ENCODE data around the gene SOD1. TPM values are rescaled to one million over a fixed set of nuclear protein-coding genes. Genes with fewer than 3 reads are reported as not detected.
A peak's percentile ranks its signal among the peaks of the same experiment; 100 is the strongest.

The SOD1 gene
- total RNA-seq, 6 donors from 2014 or later, result 35.6 to 158 (median 128) TPM

DNA sequence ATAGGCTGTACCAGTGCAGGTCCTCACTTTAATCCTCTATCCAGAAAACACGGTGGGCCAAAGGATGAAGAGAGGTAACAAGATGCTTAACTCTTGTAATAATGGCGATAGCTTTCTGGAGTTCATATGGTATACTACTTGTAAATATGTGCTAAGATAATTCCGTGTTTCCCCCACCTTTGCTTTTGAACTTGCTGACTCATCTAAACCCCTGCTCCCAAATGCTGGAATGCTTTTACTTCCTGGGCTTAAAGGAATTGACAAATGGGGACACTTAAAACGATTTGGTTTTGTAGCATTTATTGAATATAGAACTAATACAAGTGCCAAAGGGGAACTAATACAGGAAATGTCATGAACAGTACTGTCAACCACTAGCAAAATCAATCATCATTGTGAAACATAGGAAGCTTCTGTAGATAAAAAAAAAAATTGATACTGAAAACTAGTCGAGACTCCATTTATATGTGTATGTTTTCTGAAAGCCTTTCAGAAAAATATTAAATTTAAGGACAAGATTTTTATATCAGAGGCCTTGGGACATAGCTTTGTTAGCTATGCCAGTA is 7.0 kb downstream of the SOD1 start:
- no peaks in the 10 kb centered on the region for H3K27me3 ChIP-seq
- TF ChIP-seq POLR2A (IDR thresholded peaks at IDR 0.05) (no peak), EP300 (IDR thresholded peaks at IDR 0.05) (no peak), POLR2AphosphoS5 (IDR thresholded peaks at IDR 0.05) (no peak)
- TF ChIP-seq, protein P1, sequence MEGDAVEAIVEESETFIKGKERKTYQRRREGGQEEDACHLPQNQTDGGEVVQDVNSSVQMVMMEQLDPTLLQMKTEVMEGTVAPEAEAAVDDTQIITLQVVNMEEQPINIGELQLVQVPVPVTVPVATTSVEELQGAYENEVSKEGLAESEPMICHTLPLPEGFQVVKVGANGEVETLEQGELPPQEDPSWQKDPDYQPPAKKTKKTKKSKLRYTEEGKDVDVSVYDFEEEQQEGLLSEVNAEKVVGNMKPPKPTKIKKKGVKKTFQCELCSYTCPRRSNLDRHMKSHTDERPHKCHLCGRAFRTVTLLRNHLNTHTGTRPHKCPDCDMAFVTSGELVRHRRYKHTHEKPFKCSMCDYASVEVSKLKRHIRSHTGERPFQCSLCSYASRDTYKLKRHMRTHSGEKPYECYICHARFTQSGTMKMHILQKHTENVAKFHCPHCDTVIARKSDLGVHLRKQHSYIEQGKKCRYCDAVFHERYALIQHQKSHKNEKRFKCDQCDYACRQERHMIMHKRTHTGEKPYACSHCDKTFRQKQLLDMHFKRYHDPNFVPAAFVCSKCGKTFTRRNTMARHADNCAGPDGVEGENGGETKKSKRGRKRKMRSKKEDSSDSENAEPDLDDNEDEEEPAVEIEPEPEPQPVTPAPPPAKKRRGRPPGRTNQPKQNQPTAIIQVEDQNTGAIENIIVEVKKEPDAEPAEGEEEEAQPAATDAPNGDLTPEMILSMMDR (IDR thresholded peaks at IDR 0.05), result no peak
- H3K4me1 ChIP-seq, result peaks cover 1 to 19% (median 7%) of the 10 kb centered on the region in 4 donors
- H3K36me3 ChIP-seq, result peaks cover 0 to 71% (median 12%) of the 10 kb centered on the region in 4 donors
- H3K9me3 ChIP-seq, result no peaks in the 10 kb centered on the region
- no peak overlapping the region for H3K4me3 ChIP-seq
- WGBS, 2 donors, result 64 to 66% methylated on average over 5 of the region's 5 CpGs
- peak overlapping the region in 1 of 4 donors; percentile 28 for H3K27ac ChIP-seq
- ATAC-seq (ENCODE audit: low FRiP score in 2 of 2), result no peak
- no peak for DNase-seq

DNA sequence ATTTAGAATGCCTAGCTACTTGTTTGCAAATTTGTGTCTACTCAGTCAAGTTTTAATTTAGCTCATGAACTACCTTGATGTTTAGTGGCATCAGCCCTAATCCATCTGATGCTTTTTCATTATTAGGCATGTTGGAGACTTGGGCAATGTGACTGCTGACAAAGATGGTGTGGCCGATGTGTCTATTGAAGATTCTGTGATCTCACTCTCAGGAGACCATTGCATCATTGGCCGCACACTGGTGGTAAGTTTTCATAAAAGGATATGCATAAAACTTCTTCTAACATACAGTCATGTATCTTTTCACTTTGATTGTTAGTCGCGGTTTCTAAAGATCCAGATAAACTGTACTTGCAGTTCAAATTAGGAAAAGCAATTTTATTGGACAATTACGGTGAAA is 7.6 kb downstream of the SOD1 start:
- ATAC-seq (ENCODE audit: low FRiP score in 2 of 2), result peak in 1 of 2 donors; percentile 50
- Histone ChIP-seq H3K27ac (peak overlapping the region in 1 of 4 donors; percentile 28), H3K27me3 (no peaks in the 10 kb centered on the region), H3K4me1 (peaks cover 0 to 13% (median 4%) of the 10 kb centered on the region in 4 donors), H3K4me3 (no peak overlapping the region), H3K9me3 (no peaks in the 10 kb centered on the region), H3K36me3 (peaks cover 3 to 77% (median 17%) of the 10 kb centered on the region in 4 donors)
- no peak for DNase-seq
- 88 to 90% methylated on average over 5 of the region's 5 CpGs for WGBS, 2 donors
- no peak for TF ChIP-seq POLR2AphosphoS5 (IDR thresholded peaks at IDR 0.05)
- no peak for TF ChIP-seq EP300 (IDR thresholded peaks at IDR 0.05)
- no peak for TF ChIP-seq POLR2A (IDR thresholded peaks at IDR 0.05)
- TF ChIP-seq, protein P1 (IDR thresholded peaks at IDR 0.05), result no peak

DNA sequence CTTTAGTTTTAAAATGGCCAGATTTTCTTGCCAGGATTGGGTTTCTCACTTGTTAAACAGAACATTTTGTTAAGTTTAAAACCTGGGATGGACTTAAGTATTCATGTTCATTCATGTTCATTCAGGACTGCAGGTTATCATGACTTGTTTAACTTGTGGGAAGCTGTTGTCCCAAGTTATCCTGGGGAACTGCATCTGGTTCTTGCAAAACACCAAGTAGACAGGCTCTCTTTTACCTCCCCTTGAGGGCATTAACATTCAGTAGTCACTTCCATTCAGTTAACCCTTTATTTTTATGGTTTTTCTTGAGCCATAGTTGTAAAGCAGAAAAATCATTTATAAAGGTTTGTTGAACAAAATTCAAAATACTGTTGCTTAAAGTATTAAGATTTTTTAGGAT is 8.1 kb downstream of the SOD1 start:
- Histone ChIP-seq H3K9me3 (no peaks in the 10 kb centered on the region), H3K4me1 (peaks cover 0 to 8% (median 2%) of the 10 kb centered on the region in 4 donors), H3K36me3 (peaks cover 3 to 82% (median 17%) of the 10 kb centered on the region in 4 donors), H3K27me3 (no peaks in the 10 kb centered on the region), H3K4me3 (no peak overlapping the region), H3K27ac (no peak overlapping the region)
- DNase-seq (no peak), ATAC-seq (ENCODE audit: low FRiP score in 2 of 2) (no peak)
- TF ChIP-seq EP300 (IDR thresholded peaks at IDR 0.05) (no peak), POLR2A (IDR thresholded peaks at IDR 0.05) (no peak), POLR2AphosphoS5 (IDR thresholded peaks at IDR 0.05) (no peak)
- TF ChIP-seq, protein P1 (IDR thresholded peaks at IDR 0.05), result no peak

DNA sequence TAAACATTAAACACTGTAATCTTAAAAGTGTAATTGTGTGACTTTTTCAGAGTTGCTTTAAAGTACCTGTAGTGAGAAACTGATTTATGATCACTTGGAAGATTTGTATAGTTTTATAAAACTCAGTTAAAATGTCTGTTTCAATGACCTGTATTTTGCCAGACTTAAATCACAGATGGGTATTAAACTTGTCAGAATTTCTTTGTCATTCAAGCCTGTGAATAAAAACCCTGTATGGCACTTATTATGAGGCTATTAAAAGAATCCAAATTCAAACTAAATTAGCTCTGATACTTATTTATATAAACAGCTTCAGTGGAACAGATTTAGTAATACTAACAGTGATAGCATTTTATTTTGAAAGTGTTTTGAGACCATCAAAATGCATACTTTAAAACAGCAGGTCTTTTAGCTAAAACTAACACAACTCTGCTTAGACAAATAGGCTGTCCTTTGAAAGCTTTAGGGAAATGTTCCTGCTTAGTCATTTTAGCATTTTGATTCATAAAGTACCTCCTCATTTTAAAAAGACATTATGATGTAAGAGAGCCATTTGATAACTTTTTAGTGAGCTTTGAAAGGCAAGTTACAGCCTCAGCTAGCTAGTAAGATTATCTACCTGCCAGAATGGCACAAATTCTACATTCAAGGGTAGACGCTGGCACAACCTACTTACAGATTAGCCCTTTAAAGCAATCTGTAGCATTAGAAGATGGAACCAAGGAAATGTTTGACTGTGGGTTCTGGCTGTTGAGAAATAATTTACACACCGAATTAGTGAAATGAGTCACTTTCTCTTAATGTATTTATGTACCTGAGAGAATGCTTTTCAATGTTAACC is 9.4 kb downstream of the SOD1 start:
- peaks cover 3 to 79% (median 17%) of the 10 kb centered on the region in 4 donors for H3K36me3 ChIP-seq
- no peak overlapping the region for H3K27ac ChIP-seq
- no peak overlapping the region for H3K4me3 ChIP-seq
- 70 to 73% methylated on average over 2 of the region's 2 CpGs for WGBS, 2 donors
- peaks cover 0 to 4% (median under 1%) of the 10 kb centered on the region in 4 donors for H3K4me1 ChIP-seq
- no peaks in the 10 kb centered on the region for H3K9me3 ChIP-seq
- H3K27me3 ChIP-seq, result no peaks in the 10 kb centered on the region
- TF ChIP-seq, protein P1 (IDR thresholded peaks at IDR 0.05), result no peak
- no peak for TF ChIP-seq POLR2AphosphoS5 (IDR thresholded peaks at IDR 0.05)
- TF ChIP-seq POLR2A (IDR thresholded peaks at IDR 0.05), result no peak
- TF ChIP-seq EP300 (IDR thresholded peaks at IDR 0.05), result no peak
- ATAC-seq (ENCODE audit: low FRiP score in 2 of 2), result no peak
- no peak for DNase-seq
